Gastrocnemius medialis (tissue), 4 donors: ENCODE results near the gene PLA2G12A.

Source experiments
- POLR2A ChIP-seq, 2 donors: fragments of 450-650 bp; IDR thresholded peaks; one replicate each; pipeline ENCODE4 v1.6.1; 2017; ENCODE audit warnings: antibody characterized with exemption in 2 of 2, mild to moderate bottlenecking in 2 of 2, moderate library complexity in 2 of 2
- TF ChIP-seq, protein P1 (sequence below), 5 experiments: fragments of 450-650 bp in 3 of 5; fragments of 200-600 bp in 2 of 5; sonication (generic) in 2 of 5; IDR thresholded peaks in 4 of 5; conservative IDR thresholded peaks in 1 of 5; 1 replicate in 4 of 5; 2 replicates in 1 of 5; pipeline ENCODE4 v1.5.1; 2016 to 2019; ENCODE audit warnings: antibody characterized with exemption in 5 of 5, mild to moderate bottlenecking in 3 of 5, moderate library complexity in 3 of 5

DNA sequence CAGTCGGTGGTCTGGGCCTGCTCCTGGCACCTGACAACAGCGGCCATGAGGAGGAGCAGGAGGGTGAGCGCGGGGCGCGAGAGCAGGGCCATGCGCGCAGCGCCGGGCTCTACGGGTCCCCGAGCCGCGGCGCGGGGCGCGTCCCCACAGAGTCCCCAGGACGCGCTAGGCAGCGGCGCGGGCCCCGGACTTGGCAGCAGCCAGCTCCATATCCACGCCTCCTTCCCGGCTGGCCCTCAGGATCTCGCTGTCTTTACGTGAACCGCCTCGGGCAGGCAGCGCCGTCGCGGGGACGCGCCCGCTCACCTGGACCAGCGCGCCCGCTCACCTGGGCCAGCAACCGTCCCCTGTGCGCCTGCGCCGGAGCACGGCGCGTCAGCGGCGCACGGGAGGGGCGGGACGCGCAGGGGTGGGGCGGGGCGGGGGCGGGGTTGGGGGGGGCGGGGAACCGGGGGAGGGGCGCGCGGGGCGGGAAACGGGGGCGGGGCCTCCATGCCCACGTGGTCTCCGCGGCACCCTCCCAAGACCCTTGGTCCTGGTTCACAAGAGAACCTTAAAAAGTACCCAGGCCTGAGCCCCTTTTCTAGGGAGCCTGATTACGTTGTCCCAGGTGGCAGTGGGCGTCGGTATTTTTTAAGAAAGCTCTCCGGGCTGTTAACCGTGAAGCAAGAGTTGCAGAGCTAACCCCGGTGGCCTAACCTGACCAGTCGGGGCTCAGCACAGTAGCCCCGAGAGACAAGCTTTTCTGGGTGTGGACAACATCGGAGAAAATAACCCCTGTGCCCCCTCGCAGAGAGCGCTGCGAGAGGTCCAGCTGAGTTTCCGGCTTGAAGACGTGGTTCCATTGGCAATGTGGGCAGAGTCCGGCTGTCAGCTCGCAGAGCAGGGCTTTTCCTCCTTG, at the start of gene PLA2G12A:
- TF ChIP-seq, protein P1, sequence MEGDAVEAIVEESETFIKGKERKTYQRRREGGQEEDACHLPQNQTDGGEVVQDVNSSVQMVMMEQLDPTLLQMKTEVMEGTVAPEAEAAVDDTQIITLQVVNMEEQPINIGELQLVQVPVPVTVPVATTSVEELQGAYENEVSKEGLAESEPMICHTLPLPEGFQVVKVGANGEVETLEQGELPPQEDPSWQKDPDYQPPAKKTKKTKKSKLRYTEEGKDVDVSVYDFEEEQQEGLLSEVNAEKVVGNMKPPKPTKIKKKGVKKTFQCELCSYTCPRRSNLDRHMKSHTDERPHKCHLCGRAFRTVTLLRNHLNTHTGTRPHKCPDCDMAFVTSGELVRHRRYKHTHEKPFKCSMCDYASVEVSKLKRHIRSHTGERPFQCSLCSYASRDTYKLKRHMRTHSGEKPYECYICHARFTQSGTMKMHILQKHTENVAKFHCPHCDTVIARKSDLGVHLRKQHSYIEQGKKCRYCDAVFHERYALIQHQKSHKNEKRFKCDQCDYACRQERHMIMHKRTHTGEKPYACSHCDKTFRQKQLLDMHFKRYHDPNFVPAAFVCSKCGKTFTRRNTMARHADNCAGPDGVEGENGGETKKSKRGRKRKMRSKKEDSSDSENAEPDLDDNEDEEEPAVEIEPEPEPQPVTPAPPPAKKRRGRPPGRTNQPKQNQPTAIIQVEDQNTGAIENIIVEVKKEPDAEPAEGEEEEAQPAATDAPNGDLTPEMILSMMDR (IDR thresholded peaks at IDR 0.05 in 4 of 5, conservative IDR thresholded peaks at IDR 0.05 in 1 of 5), result no peak
- TF ChIP-seq POLR2A (IDR thresholded peaks at IDR 0.05), result peak; percentile 71 to 72
